WI38 (cell line): ENCODE data around the gene USP15.

Experiments used
- H3K4me3 ChIP-seq: 2 replicates; pipeline ENCODE4 v1.5.1; 2011; ENCODE audit warnings: low read depth, mild to moderate bottlenecking, control low read depth, low read length
- TF ChIP-seq, protein P1 (sequence below): IDR thresholded peaks from 2 replicates; pipeline ENCODE4 v1.5.1; 2012; ENCODE audit warnings: low read depth, mild to moderate bottlenecking, control low read depth, low read length

Gene USP15

DNA sequence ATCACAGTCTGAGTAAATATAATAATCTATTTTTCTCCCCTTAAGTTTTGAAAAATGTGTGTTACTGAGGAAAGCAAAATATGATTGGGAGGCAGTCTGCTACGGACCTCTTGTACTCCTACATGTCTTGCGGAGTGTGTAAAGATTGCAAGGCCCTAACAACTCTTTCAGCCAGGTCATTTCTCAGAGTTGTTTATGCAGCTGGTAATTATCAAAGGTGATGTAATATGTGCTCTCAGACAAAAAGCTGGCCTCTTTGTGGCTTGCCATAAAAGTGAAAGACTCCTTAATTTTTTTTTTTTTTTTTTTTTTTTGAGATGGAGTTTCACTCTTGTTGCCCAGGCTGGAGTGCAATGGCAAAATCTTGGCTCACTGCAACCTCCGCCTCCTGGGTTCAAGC, 165.9 kb downstream of the USP15 start:
- no peak overlapping the region for H3K4me3 ChIP-seq
- TF ChIP-seq, protein P1, sequence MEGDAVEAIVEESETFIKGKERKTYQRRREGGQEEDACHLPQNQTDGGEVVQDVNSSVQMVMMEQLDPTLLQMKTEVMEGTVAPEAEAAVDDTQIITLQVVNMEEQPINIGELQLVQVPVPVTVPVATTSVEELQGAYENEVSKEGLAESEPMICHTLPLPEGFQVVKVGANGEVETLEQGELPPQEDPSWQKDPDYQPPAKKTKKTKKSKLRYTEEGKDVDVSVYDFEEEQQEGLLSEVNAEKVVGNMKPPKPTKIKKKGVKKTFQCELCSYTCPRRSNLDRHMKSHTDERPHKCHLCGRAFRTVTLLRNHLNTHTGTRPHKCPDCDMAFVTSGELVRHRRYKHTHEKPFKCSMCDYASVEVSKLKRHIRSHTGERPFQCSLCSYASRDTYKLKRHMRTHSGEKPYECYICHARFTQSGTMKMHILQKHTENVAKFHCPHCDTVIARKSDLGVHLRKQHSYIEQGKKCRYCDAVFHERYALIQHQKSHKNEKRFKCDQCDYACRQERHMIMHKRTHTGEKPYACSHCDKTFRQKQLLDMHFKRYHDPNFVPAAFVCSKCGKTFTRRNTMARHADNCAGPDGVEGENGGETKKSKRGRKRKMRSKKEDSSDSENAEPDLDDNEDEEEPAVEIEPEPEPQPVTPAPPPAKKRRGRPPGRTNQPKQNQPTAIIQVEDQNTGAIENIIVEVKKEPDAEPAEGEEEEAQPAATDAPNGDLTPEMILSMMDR: no peak

DNA sequence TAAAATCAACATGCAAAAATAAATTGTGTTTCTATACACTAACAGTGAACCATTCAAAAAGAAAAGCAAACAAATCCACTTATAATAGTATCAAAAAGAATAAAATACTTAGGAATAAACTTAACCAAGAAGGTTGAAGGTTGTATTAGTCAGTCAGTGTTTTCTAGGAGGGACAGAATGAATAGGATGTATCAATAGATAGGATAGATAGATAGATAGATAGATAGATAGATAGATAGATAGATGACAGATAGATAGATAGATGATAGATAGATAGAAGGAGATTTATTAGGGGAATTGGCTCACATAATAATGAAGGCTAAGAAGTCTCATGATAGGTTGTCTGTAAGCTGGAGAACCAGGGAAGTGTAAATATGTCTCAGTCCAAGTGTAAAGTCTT, 169.3 kb downstream of the USP15 start:
- TF ChIP-seq, protein P1: no peak
- H3K4me3 ChIP-seq: no peak overlapping the region

DNA sequence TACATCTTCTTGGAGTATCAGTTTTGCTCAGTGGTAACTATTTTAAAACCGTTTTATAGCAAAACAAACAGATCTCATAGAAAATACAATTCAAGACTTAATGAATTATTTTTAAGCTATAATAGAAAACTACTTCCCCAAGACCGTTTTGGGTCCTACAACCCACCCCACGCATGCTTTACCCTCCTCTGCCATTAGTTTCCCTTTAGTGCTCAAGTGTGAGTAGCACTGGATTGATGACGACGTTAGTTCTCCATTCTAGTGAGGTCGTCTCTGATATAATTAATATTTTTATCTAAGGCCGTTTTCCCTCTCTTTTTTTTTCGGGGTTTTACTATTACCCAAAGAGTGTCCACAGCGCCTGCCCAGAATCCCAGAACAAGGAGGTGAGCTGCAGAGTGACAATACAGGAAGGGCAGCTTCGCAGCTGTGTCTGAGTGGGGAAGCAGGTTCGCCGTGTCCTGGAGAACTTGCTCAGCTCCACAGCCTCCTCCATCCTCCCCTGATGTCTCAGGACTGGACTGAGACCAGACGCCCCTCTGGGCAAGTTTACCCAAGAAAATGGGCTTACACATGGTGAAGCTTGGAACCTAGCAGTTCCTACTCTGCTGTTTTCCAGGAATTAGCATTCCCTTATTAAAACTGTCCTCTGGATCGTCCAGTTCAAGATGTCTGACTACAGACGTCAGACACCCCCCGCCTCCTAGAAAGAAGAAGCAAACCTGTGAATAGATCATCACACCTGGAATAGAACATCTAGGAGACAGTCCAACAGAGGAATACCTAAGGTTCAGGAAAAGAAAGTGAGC, 174.5 kb downstream of the USP15 start:
- TF ChIP-seq, protein P1: no peak
- H3K4me3 ChIP-seq: peak overlapping the region; percentile 55

DNA sequence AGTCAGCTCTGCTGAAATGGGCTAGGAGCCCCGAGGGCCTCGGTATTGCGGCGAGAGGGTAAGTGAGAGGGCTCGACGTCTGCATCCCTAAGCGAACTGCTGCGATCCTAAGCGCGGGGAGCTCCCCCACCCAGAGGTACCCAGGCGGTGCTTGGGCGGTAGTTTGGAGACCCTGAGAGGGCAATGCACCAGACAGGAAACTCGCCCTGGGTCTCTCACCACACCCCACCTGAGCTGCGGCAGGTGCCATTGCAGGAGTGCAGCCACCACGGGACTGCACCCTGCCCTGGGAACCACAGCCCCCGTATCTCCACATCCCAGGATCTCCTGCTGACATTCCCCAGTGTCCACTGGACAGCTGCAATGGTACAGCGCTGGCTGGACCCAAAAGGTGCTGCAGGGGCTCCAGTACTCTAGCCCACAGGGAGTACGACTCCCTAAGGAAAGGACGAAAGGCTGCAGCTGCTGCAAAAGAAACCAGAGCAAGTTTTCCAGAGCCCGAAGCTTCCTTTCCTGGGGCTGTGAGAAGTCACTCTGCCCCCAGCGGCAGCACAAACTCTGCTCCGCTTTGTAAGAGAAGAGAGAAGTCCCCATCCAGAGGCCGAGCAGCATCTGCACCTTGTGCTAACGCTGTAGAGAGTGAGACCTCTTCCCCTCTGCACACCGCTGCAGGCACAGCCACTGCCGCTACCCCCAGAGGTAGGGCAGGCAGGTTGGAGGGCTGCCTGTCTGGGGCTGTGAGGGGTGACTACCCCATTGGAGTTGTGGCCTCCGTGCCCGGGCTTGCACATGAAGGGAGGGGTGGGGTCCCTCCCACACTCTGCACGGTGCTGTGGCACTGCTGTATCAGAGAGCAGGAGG, 175.3 kb downstream of the USP15 start:
- peak overlapping the region; percentile 55 for H3K4me3 ChIP-seq
- TF ChIP-seq, protein P1: peak; percentile 40

DNA sequence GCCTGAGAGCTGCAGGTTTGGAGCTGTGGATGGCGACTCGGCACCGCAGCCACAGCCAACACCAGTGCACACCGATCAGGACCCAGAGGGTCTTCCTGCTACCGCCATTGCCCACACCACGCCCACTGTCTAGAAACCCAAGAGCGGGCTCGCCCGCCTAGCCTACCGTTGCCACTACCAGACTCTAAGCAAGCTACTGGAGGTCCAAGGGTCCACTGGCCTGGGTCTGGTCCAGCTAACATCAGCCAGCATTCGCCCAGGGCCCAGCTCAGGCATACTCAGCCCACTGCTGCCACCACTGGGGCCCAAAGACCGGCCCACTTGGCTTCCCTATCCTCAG, 175.9 kb downstream of the USP15 start:
- no peak overlapping the region for H3K4me3 ChIP-seq
- TF ChIP-seq, protein P1: no peak

DNA sequence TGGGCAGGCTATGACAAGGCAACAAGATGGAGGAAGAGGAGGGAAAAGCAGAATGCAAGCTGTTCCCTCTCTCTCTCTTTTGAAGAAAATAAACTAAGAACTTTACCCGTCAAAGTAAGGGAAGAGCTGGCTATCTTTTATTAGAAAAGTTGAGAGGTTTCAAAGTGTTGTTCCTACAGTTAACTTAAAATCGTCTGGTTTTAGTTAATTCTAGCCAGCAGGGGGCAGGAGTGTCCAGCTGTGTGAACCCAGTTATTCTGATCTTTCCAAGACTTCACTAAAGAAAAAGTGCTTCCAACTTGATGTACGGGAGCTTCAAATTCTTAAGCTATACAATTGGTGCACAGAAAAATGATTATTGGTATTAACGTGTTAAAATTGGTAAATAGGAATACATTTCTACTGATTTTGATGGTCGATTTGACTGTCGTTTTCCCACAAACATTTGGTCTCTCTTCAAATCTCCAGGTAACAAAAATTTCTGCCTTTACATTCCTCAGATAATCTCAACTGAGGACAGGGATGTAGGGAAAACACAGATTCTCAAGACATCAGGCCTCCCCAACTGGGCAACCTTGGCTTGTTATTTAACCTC, 178.0 kb downstream of the USP15 start:
- H3K4me3 ChIP-seq: no peak overlapping the region
- TF ChIP-seq, protein P1: peak; percentile 49
